Measurements from ENCODE around the gene SELPLG. TPM values are rescaled to one million over a fixed set of nuclear protein-coding genes. Genes with fewer than 3 reads are reported as not detected.
"Not testable (repeated sequence)": the region's sequence is repeated elsewhere in the genome, so short reads cannot be mapped to it uniquely, and the experiment has no call there.

The SELPLG gene
- total RNA-seq, 4 donors from 2014 or later = 0.19 to 5.0 (median 2.6) TPM

DNA sequence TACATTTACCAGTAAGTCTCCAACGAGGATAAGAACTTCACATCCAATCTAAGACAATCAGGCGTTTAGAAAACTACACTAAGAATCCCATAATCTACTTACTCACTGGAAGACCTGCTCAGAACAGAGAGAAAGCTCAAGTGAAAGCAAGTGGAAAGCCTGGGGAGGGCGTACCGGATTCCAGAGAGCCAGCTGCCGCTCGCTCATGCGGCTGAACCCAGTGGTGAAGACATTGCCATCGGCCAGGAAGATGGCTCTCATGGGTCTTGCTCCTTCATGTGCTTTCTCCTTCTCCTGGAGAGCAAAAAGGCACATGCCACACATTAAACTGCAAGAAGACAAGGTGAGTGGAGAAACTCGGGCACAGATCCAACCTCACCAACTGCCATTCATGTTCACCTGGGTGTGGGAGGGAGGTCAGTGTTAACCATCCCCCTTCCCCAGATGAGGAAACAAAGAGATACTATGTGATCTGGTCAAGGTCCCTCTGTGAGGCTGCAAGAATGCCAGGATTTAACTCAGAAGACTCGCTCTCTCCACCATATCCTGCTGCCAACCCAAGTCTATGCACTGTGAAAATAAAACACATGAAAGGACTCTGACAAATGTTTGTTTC, 23.5 kb upstream of the SELPLG start:
- Histone ChIP-seq H3K4me1 (no peaks in the 10 kb centered on the region), H3K4me3 (no peak overlapping the region), H3K27ac (no peak overlapping the region), H3K27me3 (no peaks in the 10 kb centered on the region), H3K36me3 (peaks cover 4 to 59% of the 10 kb centered on the region in 2 donors), H3K9me3 (no peaks in the 10 kb centered on the region)
- no peak for ATAC-seq
- TF ChIP-seq POLR2A (IDR thresholded peaks at IDR 0.05) = no peak
- TF ChIP-seq, protein P1, sequence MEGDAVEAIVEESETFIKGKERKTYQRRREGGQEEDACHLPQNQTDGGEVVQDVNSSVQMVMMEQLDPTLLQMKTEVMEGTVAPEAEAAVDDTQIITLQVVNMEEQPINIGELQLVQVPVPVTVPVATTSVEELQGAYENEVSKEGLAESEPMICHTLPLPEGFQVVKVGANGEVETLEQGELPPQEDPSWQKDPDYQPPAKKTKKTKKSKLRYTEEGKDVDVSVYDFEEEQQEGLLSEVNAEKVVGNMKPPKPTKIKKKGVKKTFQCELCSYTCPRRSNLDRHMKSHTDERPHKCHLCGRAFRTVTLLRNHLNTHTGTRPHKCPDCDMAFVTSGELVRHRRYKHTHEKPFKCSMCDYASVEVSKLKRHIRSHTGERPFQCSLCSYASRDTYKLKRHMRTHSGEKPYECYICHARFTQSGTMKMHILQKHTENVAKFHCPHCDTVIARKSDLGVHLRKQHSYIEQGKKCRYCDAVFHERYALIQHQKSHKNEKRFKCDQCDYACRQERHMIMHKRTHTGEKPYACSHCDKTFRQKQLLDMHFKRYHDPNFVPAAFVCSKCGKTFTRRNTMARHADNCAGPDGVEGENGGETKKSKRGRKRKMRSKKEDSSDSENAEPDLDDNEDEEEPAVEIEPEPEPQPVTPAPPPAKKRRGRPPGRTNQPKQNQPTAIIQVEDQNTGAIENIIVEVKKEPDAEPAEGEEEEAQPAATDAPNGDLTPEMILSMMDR (IDR thresholded peaks at IDR 0.05 in 4 of 5, conservative IDR thresholded peaks at IDR 0.05 in 1 of 5) = no peak
- no peak for DNase-seq
- in situ Hi-C loops (cut with MboI; ENCODE audit: low sequenced_read_pairs in 4 of 4) = loop anchor here in 1 of 4 donors (25.0 kb wide), 1 partner anchor 430 kb away; the partner anchor contains the start of genes ALKBH2 and UNG
- intact Hi-C loops (cut with DNase I; ENCODE audit: low total_unique reads) = no loop called here

DNA sequence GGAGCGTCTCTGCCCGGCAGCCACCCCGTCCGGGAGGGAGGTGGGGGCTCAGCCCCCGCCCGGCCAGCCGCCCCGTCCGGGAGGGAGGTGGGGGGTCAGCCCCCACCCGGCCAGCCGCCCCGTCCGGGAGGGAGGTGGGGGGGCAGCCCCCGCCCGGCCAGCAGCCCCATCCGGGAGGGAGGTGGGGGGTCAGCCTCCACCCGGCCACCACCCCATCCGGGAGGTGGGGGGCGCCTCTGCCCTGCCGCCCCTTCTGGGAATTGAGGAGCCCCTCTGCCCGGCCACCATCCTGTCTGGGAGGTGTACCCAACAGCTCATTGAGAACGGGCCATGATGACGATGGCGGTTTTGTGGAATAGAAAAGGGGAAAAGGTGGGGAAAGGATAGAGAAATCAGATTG, 22.6 kb upstream of the SELPLG start:
- H3K9me3 ChIP-seq; H3K4me1 ChIP-seq; DNase-seq; ATAC-seq; H3K27ac ChIP-seq; intact Hi-C loops (cut with DNase I; ENCODE audit: low total_unique reads); H3K27me3 ChIP-seq; H3K4me3 ChIP-seq: not testable (repeated sequence)
- in situ Hi-C loops (cut with MboI; ENCODE audit: low sequenced_read_pairs in 4 of 4) = loop anchor here in 1 of 4 donors (25.0 kb wide), 1 partner anchor 431 kb away; the partner anchor contains the start of genes ALKBH2 and UNG
- H3K36me3 ChIP-seq = peaks cover 11 to 63% of the 10 kb centered on the region in 2 donors

DNA sequence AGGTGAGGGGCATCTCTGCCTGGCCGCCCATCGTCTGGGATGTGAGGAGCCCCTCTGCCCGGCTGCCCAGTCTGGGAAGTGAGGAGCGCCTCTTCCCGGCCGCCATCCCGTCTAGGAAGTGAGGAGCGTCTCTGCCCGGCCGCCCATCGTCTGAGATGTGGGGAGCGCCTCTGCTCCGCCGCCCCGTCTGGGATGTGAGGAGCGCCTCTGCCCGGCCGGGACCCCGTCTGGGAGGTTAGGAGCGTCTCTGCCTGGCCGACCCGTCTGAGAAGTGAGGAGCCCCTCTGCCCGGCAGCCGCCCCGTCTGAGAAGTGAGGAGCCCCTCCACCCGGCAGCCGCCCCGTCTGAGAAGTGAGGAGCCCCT, 22.1 kb upstream of the SELPLG start:
- H3K27ac ChIP-seq; H3K4me3 ChIP-seq; H3K9me3 ChIP-seq; intact Hi-C loops (cut with DNase I; ENCODE audit: low total_unique reads); H3K4me1 ChIP-seq; DNase-seq; H3K27me3 ChIP-seq; ATAC-seq: not testable (repeated sequence)
- in situ Hi-C loops (cut with MboI; ENCODE audit: low sequenced_read_pairs in 4 of 4) = loop anchor here in 1 of 4 donors (25.0 kb wide), 1 partner anchor 432 kb away; the partner anchor contains the start of genes ALKBH2 and UNG
- H3K36me3 ChIP-seq = peaks cover 13 to 68% of the 10 kb centered on the region in 2 donors

DNA sequence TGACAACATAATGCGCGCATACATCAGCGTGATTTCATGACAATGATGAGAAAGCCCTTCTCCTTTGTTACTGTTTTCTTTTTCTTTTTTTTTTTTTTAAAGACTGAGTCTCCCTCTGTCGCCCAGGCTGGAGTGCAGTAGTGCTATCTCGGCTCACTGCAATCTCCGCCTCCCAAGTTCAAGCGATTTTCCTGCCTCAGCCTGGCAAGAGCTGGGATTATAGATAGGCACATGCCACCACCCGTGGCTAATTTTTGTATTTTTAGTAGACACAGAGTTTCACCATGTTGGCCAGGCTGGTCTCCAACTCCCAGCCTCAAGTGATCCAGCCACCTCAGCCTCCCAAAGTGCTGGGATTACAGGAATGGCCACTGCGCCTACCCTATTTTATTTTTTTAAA, 20.9 kb upstream of the SELPLG start:
- H3K9me3 ChIP-seq; H3K4me3 ChIP-seq; DNase-seq; H3K27me3 ChIP-seq; intact Hi-C loops (cut with DNase I; ENCODE audit: low total_unique reads); H3K4me1 ChIP-seq; H3K27ac ChIP-seq; ATAC-seq: not testable (repeated sequence)
- peaks cover 13 to 78% of the 10 kb centered on the region in 2 donors for H3K36me3 ChIP-seq
- in situ Hi-C loops (cut with MboI; ENCODE audit: low sequenced_read_pairs in 4 of 4) = loop anchor here in 1 of 4 donors (25.0 kb wide), 1 partner anchor 433 kb away; the partner anchor contains the start of genes ALKBH2 and UNG

DNA sequence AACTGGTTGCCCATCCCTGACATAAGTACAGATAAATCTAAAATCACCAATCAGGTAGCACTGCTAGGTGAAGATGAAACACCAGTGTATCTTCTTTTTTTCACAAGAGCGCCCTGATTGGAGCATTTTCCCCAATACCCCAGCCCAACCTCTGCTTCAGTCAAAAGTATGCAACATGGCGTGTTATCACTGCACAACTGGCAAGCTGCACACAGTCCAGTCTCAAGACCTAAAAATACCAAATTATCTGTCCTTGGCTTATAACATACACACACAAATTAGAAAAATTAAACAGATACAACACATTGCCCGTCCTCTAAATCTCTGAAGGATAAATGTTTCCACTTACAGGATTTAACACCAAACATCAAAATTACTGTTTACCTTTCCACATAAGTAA, 20.2 kb upstream of the SELPLG start:
- H3K4me1 ChIP-seq = no peaks in the 10 kb centered on the region
- no peak overlapping the region for H3K27ac ChIP-seq
- H3K4me3 ChIP-seq = no peak overlapping the region
- intact Hi-C loops (cut with DNase I; ENCODE audit: low total_unique reads) (no loop called here), in situ Hi-C loops (cut with MboI; ENCODE audit: low sequenced_read_pairs in 4 of 4) (loop anchor here in 1 of 4 donors (25.0 kb wide), 1 partner anchor 433 kb away; the partner anchor contains the start of genes ALKBH2 and UNG)
- TF ChIP-seq POLR2A (IDR thresholded peaks at IDR 0.05) = no peak
- TF ChIP-seq, protein P1 (IDR thresholded peaks at IDR 0.05 in 4 of 5, conservative IDR thresholded peaks at IDR 0.05 in 1 of 5) = no peak
- no peak for DNase-seq
- H3K27me3 ChIP-seq = no peaks in the 10 kb centered on the region
- H3K36me3 ChIP-seq = peaks cover 13 to 80% of the 10 kb centered on the region in 2 donors
- ATAC-seq = no peak
- H3K9me3 ChIP-seq = no peaks in the 10 kb centered on the region

DNA sequence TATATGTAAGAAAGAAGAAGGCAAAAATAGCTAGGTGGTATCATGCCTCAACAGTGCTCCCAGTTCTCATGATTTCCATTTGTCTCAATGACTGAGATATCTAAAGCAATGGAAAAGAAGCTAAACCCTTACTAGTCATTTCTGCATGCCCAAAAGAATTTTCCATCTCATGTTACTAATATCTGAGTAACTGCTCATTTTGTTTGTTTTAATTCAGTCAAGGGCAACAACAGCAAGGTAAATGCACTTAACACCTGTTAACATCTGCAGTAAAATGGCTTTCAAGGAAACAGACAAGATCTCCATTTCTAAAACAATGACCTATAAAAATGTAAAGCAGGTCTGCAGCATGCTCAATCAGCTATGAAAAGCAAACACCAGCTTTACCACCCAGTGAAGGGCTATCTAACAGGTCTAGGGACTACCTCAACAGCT, 19.4 kb upstream of the SELPLG start:
- H3K27ac ChIP-seq = no peak overlapping the region
- H3K4me1 ChIP-seq = no peaks in the 10 kb centered on the region
- TF ChIP-seq, protein P1 (IDR thresholded peaks at IDR 0.05 in 4 of 5, conservative IDR thresholded peaks at IDR 0.05 in 1 of 5) = no peak
- in situ Hi-C loops (cut with MboI; ENCODE audit: low sequenced_read_pairs in 4 of 4) (loop anchor here in 1 of 4 donors (25.0 kb wide), 1 partner anchor 434 kb away; the partner anchor contains the start of genes ALKBH2 and UNG), intact Hi-C loops (cut with DNase I; ENCODE audit: low total_unique reads) (no loop called here)
- no peak for DNase-seq
- no peak for ATAC-seq
- peaks cover 13 to 80% of the 10 kb centered on the region in 2 donors for H3K36me3 ChIP-seq
- H3K9me3 ChIP-seq = no peaks in the 10 kb centered on the region
- H3K4me3 ChIP-seq = no peak overlapping the region
- H3K27me3 ChIP-seq = no peaks in the 10 kb centered on the region
